Natural killer cell treated with Interleukin-12 subunit alpha and Interleukin-12 subunit beta and Interleukin-15 and Interleukin-18, amount 100 ng/mL, for 72 hours (primary cell): ENCODE measurements around the gene RNU4-1. TPM values are rescaled to one million over a fixed set of nuclear protein-coding genes. Genes with fewer than 3 reads are reported as not detected.

Experiments
- ATAC-seq, 2 donors: fragments of 150-1000 bp; cut with Tn5 transposase in 1 of 2; sonication (Bioruptor Pico), chemical (Tn5 transposase) in 1 of 2; 2 replicates each; pipeline ENCODE4 v1.10.0; 2021
- DNase-seq: peaks from one replicate; pipeline ENCODE4 v3.0.0; 2022; ENCODE audit warnings: low spot score
- H3K27ac Mint-ChIP-seq, 2 donors: 1 replicate in 1 of 2; 2 replicates in 1 of 2; pipeline ENCODE4 v1.8.0; 2022; ENCODE audit warnings: mixed read lengths in 2 of 2, mild to moderate bottlenecking in 1 of 2, moderate library complexity in 1 of 2
- H3K27me3 Mint-ChIP-seq, 2 donors: 1 replicate in 1 of 2; 2 replicates in 1 of 2; pipeline ENCODE4 v1.8.0; 2022; ENCODE audit warnings: mixed read lengths in 2 of 2
- H3K36me3 Mint-ChIP-seq: one replicate; pipeline ENCODE4 v1.8.0; 2022; ENCODE audit warnings: mixed read lengths
- H3K4me1 Mint-ChIP-seq, 2 donors: 1 replicate in 1 of 2; 2 replicates in 1 of 2; pipeline ENCODE4 v1.8.0; 2022; ENCODE audit warnings: low read depth in 2 of 2, mixed read lengths in 2 of 2, mild to moderate bottlenecking in 1 of 2
- H3K4me3 Mint-ChIP-seq: one replicate; pipeline ENCODE4 v1.8.0; 2022; ENCODE audit warnings: mixed read lengths
- H3K9me3 Mint-ChIP-seq: 2 replicates; pipeline ENCODE4 v1.8.0; 2022; ENCODE audit warnings: mixed read lengths
- total RNA-seq, 2 donors: library from RNA; stranded (reverse); gene quantifications; one replicate each; pipeline ENCODE4 v1.2.3, GENCODE V29; 2022

Gene RNU4-1
- total RNA-seq, 2 donors from 2014 or later, result 1,386 to 2,161 TPM

- H3K9me3 Mint-ChIP-seq, result no peaks in the 10 kb centered on the region
- DNase-seq (no peak), ATAC-seq (no peak)
- peaks cover 20 to 26% of the 10 kb centered on the region in 2 donors for H3K4me1 Mint-ChIP-seq
- no peak overlapping the region for H3K27ac Mint-ChIP-seq
- H3K27me3 Mint-ChIP-seq, result no peaks in the 10 kb centered on the region
- H3K4me3 Mint-ChIP-seq, result no peak overlapping the region
- H3K36me3 Mint-ChIP-seq, result no peaks in the 10 kb centered on the region
Observed at GRCh38 chr12:120321382-120322202, 28.6 kb upstream of the RNU4-1 start.

GRCh38 chr12:120317224-120318105 is 24.4 kb upstream of the RNU4-1 start:
- H3K9me3 Mint-ChIP-seq, result no peaks in the 10 kb centered on the region
- peak overlapping the region; percentile 94 for H3K4me3 Mint-ChIP-seq
- H3K4me1 Mint-ChIP-seq, result peaks cover 15 to 16% of the 10 kb centered on the region in 2 donors
- DNase-seq (peak; percentile 100), ATAC-seq (peak; percentile 100)
- H3K36me3 Mint-ChIP-seq, result no peaks in the 10 kb centered on the region
- H3K27me3 Mint-ChIP-seq, result no peaks in the 10 kb centered on the region
- peak overlapping the region; percentile 90 to 97 for H3K27ac Mint-ChIP-seq

GRCh38 chr12:120316798-120317223 is 23.8 kb upstream of the RNU4-1 start:
- no peaks in the 10 kb centered on the region for H3K36me3 Mint-ChIP-seq
- no peaks in the 10 kb centered on the region for H3K9me3 Mint-ChIP-seq
- H3K27me3 Mint-ChIP-seq, result no peaks in the 10 kb centered on the region
- peak overlapping the region; percentile 94 for H3K4me3 Mint-ChIP-seq
- no peak for DNase-seq
- H3K27ac Mint-ChIP-seq, result peak overlapping the region; percentile 90 to 97
- H3K4me1 Mint-ChIP-seq, result peaks cover 15 to 16% of the 10 kb centered on the region in 2 donors
- ATAC-seq, result no peak

DNA sequence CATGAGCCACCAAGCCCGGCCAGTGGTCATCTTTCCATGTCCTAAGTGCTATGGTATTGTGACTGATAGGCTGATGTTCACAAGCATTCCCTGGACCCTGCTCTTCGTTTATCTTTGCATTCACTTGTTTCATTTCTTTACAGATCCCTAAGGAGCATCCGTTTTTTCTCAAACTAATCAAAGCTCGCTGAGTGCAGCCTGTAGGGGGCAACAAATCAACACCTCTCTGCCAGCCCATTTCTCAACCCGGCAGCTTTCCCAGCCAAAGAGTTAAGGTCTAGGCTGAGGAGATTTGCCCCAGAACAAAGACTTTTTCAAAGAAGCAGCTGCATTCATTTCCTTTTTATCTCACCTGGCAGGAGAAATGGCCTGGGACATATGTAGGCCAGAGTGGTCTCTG is 21.2 kb upstream of the RNU4-1 start:
- Mint-ChIP-seq H3K36me3 (no peaks in the 10 kb centered on the region), H3K9me3 (no peaks in the 10 kb centered on the region), H3K4me3 (no peak overlapping the region), H3K27ac (no peak overlapping the region), H3K4me1 (peaks cover 15 to 16% of the 10 kb centered on the region in 2 donors), H3K27me3 (no peaks in the 10 kb centered on the region)
- no peak for DNase-seq
- ATAC-seq, result no peak

GRCh38 chr12:120301962-120302815 is 9.2 kb upstream of the RNU4-1 start, which contains the start of gene SIRT4:
Gene SIRT4 (plus strand): TSS chr12:120302321. CDS start chr12:120303562, 1,241 bp downstream.
- no peaks in the 10 kb centered on the region for H3K36me3 Mint-ChIP-seq
- H3K27ac Mint-ChIP-seq, result peak within 1 kb of the TSS; percentile 57 to 85
- ATAC-seq (peak; percentile 99 to 100), DNase-seq (peak; percentile 91)
- H3K4me1 Mint-ChIP-seq, result peaks cover 6 to 10% of the 10 kb centered on the region in 2 donors
- peak within 1 kb of the TSS; percentile 96 for H3K4me3 Mint-ChIP-seq
- no peaks in the 10 kb centered on the region for H3K9me3 Mint-ChIP-seq
- H3K27me3 Mint-ChIP-seq, result no peaks in the 10 kb centered on the region

DNA sequence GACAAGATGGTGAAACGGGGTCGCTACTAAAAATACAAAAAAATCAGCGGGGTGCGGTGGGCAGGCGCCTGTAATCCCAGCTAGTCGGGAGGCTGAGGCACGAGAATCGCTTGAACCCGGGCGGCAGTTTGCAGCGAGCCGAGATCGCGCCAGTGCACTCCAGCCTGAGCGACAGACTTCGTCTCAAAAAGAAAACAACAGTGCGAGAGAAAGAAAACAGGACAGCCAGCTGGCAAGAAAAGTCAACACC is 701 bp downstream of the RNU4-1 start:
- no peak overlapping the region for H3K27ac Mint-ChIP-seq
- ATAC-seq (peak; percentile 4 to 39), DNase-seq (no peak)
- no peak overlapping the region for H3K4me3 Mint-ChIP-seq
- H3K36me3 Mint-ChIP-seq, result no peaks in the 10 kb centered on the region
- no peaks in the 10 kb centered on the region for H3K27me3 Mint-ChIP-seq
- H3K9me3 Mint-ChIP-seq, result no peaks in the 10 kb centered on the region
- peaks cover 5 to 7% of the 10 kb centered on the region in 2 donors for H3K4me1 Mint-ChIP-seq

- DNase-seq, result peak; percentile 82
- H3K4me1 Mint-ChIP-seq, result peaks cover 7 to 8% of the 10 kb centered on the region in 2 donors
- H3K9me3 Mint-ChIP-seq, result no peaks in the 10 kb centered on the region
- ATAC-seq, result peak; percentile 3 to 63
- H3K36me3 Mint-ChIP-seq, result no peaks in the 10 kb centered on the region
- no peak overlapping the region for H3K27ac Mint-ChIP-seq
- no peak overlapping the region for H3K4me3 Mint-ChIP-seq
- H3K27me3 Mint-ChIP-seq, result no peaks in the 10 kb centered on the region
Observed at GRCh38 chr12:120290609-120291305, 2.3 kb downstream of the RNU4-1 start.

DNA sequence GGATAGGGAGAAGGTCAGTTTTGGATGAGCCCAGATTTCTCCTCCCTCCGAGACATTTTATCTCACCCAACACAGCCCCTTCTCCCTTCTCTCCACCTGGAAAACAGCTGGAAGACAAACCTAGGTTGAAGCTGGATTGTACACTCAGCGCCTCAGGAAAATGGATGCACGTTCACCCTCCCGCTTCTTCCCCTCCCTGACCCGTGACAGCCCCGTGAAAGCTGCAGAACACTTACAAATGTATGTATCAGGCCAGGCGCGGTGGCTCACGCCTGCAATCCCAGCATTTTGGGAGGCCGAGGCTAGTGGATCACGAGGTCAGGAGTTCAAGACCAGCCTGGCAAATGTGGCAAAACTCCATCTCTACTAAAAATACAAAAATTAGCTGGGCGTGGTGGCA is 5.5 kb downstream of the RNU4-1 start:
- Mint-ChIP-seq H3K36me3 (no peaks in the 10 kb centered on the region), H3K4me3 (no peak overlapping the region), H3K27ac (no peak overlapping the region), H3K4me1 (peaks cover 7 to 8% of the 10 kb centered on the region in 2 donors), H3K9me3 (no peaks in the 10 kb centered on the region), H3K27me3 (no peaks in the 10 kb centered on the region)
- DNase-seq (no peak), ATAC-seq (no peak)

DNA sequence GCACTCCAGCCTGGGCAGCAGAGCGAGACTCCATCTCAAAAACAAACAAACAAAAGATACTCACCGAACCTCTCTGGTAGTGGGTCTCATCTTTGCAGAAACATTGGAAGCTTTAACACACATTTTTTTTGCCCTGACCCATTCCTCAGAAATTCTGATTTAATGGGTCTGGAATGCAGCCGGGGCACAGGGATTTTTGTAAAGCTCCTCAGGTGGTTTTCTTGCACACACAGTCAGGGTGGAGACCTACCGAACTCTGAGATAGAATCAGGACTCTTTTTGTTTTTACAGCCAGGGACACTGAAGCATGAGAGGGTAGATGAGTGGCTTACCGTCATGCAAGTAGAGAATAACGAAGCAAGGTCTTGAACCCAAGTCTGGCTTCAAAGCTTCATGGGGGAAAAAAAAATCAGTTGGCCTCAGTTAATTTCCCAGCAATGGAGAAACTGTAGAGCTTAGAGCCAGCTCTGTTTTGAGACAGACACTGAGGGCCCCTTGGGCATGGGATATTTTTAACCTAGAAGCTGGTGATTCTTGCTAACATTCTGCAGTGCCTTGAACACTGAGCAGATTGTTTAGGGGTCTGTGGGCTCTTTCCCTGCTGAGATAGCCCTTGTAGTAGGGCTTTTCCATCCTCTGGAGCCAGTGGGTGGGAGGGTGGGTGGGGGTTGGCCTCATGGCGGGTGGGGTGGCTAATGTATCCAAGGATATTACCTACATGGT is 6.1 kb downstream of the RNU4-1 start:
- peaks cover 7 to 8% of the 10 kb centered on the region in 2 donors for H3K4me1 Mint-ChIP-seq
- H3K36me3 Mint-ChIP-seq, result no peaks in the 10 kb centered on the region

DNA sequence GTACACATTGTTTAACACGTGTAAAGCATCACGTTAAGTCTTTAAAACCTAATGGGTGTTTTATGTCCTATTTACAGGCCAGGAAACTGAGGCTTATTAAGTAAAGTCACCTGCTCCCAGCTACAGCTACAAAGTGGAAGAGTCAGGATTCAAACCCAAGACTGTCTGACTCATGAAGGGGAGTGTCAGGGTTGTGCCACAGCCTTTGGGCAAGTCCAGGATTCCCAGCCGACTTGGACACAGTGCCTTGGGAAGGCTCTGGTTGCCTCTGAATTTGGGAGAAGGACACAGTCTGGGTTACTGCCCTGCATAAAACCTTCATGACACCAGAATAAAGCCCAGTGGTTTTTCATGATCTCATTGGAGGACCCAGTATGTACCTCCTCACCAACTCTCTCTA is 8.7 kb downstream of the RNU4-1 start:
- no peak overlapping the region for H3K4me3 Mint-ChIP-seq
- H3K36me3 Mint-ChIP-seq, result no peaks in the 10 kb centered on the region
- H3K27me3 Mint-ChIP-seq, result no peaks in the 10 kb centered on the region
- DNase-seq (no peak), ATAC-seq (no peak)
- peaks cover 0 to 3% of the 10 kb centered on the region in 2 donors for H3K4me1 Mint-ChIP-seq
- H3K9me3 Mint-ChIP-seq, result no peaks in the 10 kb centered on the region
- no peak overlapping the region for H3K27ac Mint-ChIP-seq

More for the DNA sequence above, 6.1 kb downstream of the RNU4-1 start:
- no peaks in the 10 kb centered on the region for H3K27me3 Mint-ChIP-seq
- no peak overlapping the region for H3K4me3 Mint-ChIP-seq
- no peaks in the 10 kb centered on the region for H3K9me3 Mint-ChIP-seq
- DNase-seq (no peak), ATAC-seq (no peak)
- no peak overlapping the region for H3K27ac Mint-ChIP-seq

DNA sequence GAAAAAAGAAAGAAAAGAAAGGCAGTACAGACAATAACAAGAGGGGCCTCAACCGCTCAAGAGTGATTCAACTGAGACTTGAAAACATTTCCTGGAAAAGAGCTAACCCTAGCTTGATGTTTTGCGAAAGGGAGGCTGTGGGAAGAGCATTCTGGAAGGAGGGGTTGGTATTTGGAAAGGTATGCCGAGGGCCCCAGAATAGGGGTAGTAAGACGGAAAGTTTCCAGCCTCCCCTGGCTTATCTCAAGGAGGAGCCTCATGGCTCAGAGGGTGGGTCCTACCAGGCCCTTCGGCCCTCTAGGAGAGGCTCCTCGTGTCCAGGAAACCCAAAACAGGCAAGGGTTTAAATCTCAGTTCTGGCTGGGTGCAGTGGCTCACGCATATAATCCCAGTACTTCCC is 9.7 kb downstream of the RNU4-1 start:
- Mint-ChIP-seq H3K4me1 (peaks cover 0 to 3% of the 10 kb centered on the region in 2 donors), H3K36me3 (no peaks in the 10 kb centered on the region), H3K4me3 (no peak overlapping the region), H3K9me3 (no peaks in the 10 kb centered on the region), H3K27me3 (no peaks in the 10 kb centered on the region), H3K27ac (no peak overlapping the region)
- no peak for DNase-seq
- ATAC-seq, result no peak

- H3K4me1 Mint-ChIP-seq, result no peaks in the 10 kb centered on the region
- no peaks in the 10 kb centered on the region for H3K9me3 Mint-ChIP-seq
- H3K36me3 Mint-ChIP-seq, result no peaks in the 10 kb centered on the region
- H3K27ac Mint-ChIP-seq, result no peak overlapping the region
- H3K4me3 Mint-ChIP-seq, result no peak overlapping the region
- no peak for ATAC-seq
- no peaks in the 10 kb centered on the region for H3K27me3 Mint-ChIP-seq
- DNase-seq, result peak; percentile 56
Observed at GRCh38 chr12:120278137-120279069, 14.6 kb downstream of the RNU4-1 start.
